ENCODE measurements around the gene PRR23E. TPM values are rescaled to one million over a fixed set of nuclear protein-coding genes. Genes with fewer than 3 reads are reported as not detected.
A peak's percentile ranks its signal among the peaks of the same experiment; 100 is the strongest.

Gene PRR23E
- total and polyA plus RNA-seq, 10 of the 15 experiments (the other 5 are each of a cell fraction or from before 2014, with no cell fraction given) = not detected

DNA sequence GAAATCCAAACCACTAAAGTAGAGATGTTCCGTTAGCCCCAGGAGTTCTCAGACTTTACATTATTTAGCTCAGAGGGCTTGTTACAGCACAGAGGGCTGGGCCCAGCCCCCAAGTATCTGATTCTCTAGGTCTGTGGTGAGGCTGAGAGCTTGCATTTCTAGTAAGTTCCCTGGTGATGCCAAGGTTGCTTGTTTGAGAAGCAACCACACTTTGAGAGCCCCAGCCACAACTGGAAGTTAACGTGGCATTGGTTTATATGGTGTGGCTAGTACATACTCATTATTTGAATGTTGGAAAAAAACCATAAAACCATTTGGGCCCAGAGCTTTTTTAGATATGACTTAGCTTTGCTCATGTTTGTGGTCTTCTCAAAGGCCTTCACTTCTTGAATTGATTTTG, 35.9 kb downstream of the PRR23E start (continued):
- TF ChIP-seq, protein P1, sequence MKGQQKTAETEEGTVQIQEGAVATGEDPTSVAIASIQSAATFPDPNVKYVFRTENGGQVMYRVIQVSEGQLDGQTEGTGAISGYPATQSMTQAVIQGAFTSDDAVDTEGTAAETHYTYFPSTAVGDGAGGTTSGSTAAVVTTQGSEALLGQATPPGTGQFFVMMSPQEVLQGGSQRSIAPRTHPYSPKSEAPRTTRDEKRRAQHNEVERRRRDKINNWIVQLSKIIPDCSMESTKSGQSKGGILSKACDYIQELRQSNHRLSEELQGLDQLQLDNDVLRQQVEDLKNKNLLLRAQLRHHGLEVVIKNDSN (IDR thresholded peaks at IDR 0.05; ENCODE audit: borderline replicate concordance, extremely low read length, insufficient read depth, low read depth, low read length) = no peak
- TF ChIP-seq GABPA (IDR thresholded peaks at IDR 0.05; ENCODE audit: low read depth) (0 out of 2 replicates have a peak, but pooled peaks have one; percentile 20), TCF3 (IDR thresholded peaks at IDR 0.05; ENCODE audit: borderline replicate concordance, insufficient read depth, low read depth, low read length) (no peak), SIX5 (IDR thresholded peaks at IDR 0.05; ENCODE audit: low read depth, low read length, severe bottlenecking) (no peak), EP300 (IDR thresholded peaks at IDR 0.05; ENCODE audit: borderline replicate concordance in 1 of 2, control insufficient read depth in 1 of 2, low read depth in 2 of 2, low read length in 2 of 2) (no peak), EGR1 (IDR thresholded peaks at IDR 0.05; ENCODE audit: borderline replicate concordance in 1 of 2, low read depth in 2 of 2, low read length in 2 of 2) (no peak), DPF2 (IDR thresholded peaks at IDR 0.05) (no peak), BCL11A (IDR thresholded peaks at IDR 0.05; ENCODE audit: low read depth, low read length) (0 out of 2 replicates have a peak, but pooled peaks have one; percentile 42), STAT1 (conservative IDR thresholded peaks at IDR 0.05) (no peak), JUND (IDR thresholded peaks at IDR 0.05; ENCODE audit: low read depth, low read length) (no peak)
- TF ChIP-seq, protein P2, sequence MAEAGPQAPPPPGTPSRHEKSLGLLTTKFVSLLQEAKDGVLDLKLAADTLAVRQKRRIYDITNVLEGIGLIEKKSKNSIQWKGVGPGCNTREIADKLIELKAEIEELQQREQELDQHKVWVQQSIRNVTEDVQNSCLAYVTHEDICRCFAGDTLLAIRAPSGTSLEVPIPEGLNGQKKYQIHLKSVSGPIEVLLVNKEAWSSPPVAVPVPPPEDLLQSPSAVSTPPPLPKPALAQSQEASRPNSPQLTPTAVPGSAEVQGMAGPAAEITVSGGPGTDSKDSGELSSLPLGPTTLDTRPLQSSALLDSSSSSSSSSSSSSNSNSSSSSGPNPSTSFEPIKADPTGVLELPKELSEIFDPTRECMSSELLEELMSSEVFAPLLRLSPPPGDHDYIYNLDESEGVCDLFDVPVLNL (IDR thresholded peaks at IDR 0.05; ENCODE audit: low read depth, low read length) = no peak
- TF ChIP-seq, protein P3, sequence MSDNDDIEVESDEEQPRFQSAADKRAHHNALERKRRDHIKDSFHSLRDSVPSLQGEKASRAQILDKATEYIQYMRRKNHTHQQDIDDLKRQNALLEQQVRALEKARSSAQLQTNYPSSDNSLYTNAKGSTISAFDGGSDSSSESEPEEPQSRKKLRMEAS (IDR thresholded peaks at IDR 0.05; ENCODE audit: low read depth, low read length) = no peak
- TF ChIP-seq, protein P4, sequence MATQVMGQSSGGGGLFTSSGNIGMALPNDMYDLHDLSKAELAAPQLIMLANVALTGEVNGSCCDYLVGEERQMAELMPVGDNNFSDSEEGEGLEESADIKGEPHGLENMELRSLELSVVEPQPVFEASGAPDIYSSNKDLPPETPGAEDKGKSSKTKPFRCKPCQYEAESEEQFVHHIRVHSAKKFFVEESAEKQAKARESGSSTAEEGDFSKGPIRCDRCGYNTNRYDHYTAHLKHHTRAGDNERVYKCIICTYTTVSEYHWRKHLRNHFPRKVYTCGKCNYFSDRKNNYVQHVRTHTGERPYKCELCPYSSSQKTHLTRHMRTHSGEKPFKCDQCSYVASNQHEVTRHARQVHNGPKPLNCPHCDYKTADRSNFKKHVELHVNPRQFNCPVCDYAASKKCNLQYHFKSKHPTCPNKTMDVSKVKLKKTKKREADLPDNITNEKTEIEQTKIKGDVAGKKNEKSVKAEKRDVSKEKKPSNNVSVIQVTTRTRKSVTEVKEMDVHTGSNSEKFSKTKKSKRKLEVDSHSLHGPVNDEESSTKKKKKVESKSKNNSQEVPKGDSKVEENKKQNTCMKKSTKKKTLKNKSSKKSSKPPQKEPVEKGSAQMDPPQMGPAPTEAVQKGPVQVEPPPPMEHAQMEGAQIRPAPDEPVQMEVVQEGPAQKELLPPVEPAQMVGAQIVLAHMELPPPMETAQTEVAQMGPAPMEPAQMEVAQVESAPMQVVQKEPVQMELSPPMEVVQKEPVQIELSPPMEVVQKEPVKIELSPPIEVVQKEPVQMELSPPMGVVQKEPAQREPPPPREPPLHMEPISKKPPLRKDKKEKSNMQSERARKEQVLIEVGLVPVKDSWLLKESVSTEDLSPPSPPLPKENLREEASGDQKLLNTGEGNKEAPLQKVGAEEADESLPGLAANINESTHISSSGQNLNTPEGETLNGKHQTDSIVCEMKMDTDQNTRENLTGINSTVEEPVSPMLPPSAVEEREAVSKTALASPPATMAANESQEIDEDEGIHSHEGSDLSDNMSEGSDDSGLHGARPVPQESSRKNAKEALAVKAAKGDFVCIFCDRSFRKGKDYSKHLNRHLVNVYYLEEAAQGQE (IDR thresholded peaks at IDR 0.05; ENCODE audit: low read depth, low read length) = no peak
